ENCODE measurements around the gene ZSCAN12. TPM values are rescaled to one million over a fixed set of nuclear protein-coding genes. Genes with fewer than 3 reads are reported as not detected.
"Not testable (repeated sequence)": the region's sequence is repeated elsewhere in the genome, so short reads cannot be mapped to it uniquely, and the experiment has no call there.

Gene ZSCAN12
- total RNA-seq, 2 experiments from 2014 or later: 8.4 to 10.5 TPM

DNA sequence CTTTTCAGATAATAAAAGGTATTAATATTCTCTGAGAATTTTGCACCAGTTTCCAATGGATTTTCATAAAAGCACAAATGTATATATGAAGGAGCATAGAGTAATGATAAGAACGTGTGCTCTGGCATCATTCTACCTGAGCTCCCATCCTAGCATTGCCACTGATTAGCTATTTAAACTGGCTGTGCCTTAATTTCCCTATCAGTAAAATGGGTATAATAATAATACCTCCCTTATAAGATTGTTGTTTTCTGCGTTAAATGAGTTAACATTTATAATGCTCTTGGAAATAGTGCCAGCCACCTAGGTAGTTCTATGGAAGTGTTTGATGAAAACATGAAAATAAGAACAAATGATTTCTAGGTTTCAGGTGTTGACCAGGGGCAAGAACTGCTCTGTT, 38.6 kb downstream of the ZSCAN12 start:
- ChIA-PET POLR2A (interaction anchor here (0.6 kb wide), 1 partner anchor 229 kb away, joined by 3 read pairs; no protein-coding TSS in a partner anchor), CTCF (ENCODE audit: unreplicated experiment) (no interaction called here)
- H3K36me3 ChIP-seq (ENCODE audit: insufficient read depth, low read length): peaks cover 11% of the 10 kb centered on the region
- H3K4me3 ChIP-seq (ENCODE audit: low read depth, low read length, poor library complexity, severe bottlenecking): no peak overlapping the region
- H3K9me3 ChIP-seq (ENCODE audit: low read length): peaks cover 13% of the 10 kb centered on the region
- H4K20me1 ChIP-seq (ENCODE audit: insufficient read depth, low read length): no peaks in the 10 kb centered on the region
- no peak overlapping the region for H2AFZ ChIP-seq (ENCODE audit: low read length)
- peaks cover under 1% of the 10 kb centered on the region for H3K4me1 ChIP-seq (ENCODE audit: insufficient read depth, low read length, poor library complexity, severe bottlenecking)
- TF ChIP-seq EZH2phosphoT487 (IDR thresholded peaks at IDR 0.05; ENCODE audit: borderline replicate concordance, low read depth, low read length): no peak
- TF ChIP-seq, protein P1, sequence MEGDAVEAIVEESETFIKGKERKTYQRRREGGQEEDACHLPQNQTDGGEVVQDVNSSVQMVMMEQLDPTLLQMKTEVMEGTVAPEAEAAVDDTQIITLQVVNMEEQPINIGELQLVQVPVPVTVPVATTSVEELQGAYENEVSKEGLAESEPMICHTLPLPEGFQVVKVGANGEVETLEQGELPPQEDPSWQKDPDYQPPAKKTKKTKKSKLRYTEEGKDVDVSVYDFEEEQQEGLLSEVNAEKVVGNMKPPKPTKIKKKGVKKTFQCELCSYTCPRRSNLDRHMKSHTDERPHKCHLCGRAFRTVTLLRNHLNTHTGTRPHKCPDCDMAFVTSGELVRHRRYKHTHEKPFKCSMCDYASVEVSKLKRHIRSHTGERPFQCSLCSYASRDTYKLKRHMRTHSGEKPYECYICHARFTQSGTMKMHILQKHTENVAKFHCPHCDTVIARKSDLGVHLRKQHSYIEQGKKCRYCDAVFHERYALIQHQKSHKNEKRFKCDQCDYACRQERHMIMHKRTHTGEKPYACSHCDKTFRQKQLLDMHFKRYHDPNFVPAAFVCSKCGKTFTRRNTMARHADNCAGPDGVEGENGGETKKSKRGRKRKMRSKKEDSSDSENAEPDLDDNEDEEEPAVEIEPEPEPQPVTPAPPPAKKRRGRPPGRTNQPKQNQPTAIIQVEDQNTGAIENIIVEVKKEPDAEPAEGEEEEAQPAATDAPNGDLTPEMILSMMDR (conservative IDR thresholded peaks at IDR 0.05; ENCODE audit: low read length): no peak
- no TSS peak for BruUV-seq (replicated peaks)
- no peaks in the 10 kb centered on the region for H3K9me2 ChIP-seq (ENCODE audit: insufficient read depth, low read length)
- no peak for DNase-seq (ENCODE audit: low spot score)
- no peak overlapping the region for H3K4me2 ChIP-seq (ENCODE audit: low read length)
- H3K79me2 ChIP-seq (ENCODE audit: insufficient read depth, low read depth, low read length): no peaks in the 10 kb centered on the region
- intact Hi-C loops (cut with micrococcal nuclease; ENCODE audit: unreplicated experiment): no loop called here
- no peak overlapping the region for H3K27ac ChIP-seq (ENCODE audit: low read depth, low read length, poor library complexity, severe bottlenecking)

DNA sequence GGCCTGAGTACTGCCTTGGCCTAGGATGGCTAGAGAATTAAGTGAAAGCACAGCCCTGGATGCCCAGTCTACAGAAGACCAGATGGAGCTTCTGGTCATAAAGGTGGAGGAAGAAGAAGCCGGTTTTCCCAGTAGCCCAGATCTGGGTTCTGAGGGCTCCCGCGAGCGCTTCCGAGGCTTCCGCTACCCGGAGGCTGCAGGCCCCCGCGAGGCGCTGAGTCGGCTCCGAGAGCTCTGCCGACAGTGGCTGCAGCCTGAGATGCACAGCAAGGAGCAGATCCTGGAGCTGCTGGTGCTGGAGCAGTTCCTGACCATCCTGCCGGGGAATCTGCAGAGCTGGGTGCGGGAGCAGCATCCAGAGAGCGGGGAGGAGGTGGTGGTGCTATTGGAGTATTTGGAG, 40.0 kb downstream of the ZSCAN12 start:
- Histone ChIP-seq H3K36me3 (ENCODE audit: insufficient read depth, low read length) (peaks cover 14% of the 10 kb centered on the region), H3K9me3 (ENCODE audit: low read length) (peaks cover 22% of the 10 kb centered on the region)
- POLR2A ChIA-PET: interaction anchor here (1.9 kb wide), 1 partner anchor 12 kb away, joined by 5 read pairs; no protein-coding TSS in a partner anchor
- DNase-seq (ENCODE audit: low spot score); H3K4me3 ChIP-seq (ENCODE audit: low read depth, low read length, poor library complexity, severe bottlenecking); H3K79me2 ChIP-seq (ENCODE audit: insufficient read depth, low read depth, low read length); CTCF ChIA-PET (ENCODE audit: unreplicated experiment); BruUV-seq (replicated peaks); H3K9me2 ChIP-seq (ENCODE audit: insufficient read depth, low read length); H3K4me2 ChIP-seq (ENCODE audit: low read length); H4K20me1 ChIP-seq (ENCODE audit: insufficient read depth, low read length); H2AFZ ChIP-seq (ENCODE audit: low read length); intact Hi-C loops (cut with micrococcal nuclease; ENCODE audit: unreplicated experiment); H3K27ac ChIP-seq (ENCODE audit: low read depth, low read length, poor library complexity, severe bottlenecking); H3K4me1 ChIP-seq (ENCODE audit: insufficient read depth, low read length, poor library complexity, severe bottlenecking): not testable (repeated sequence)

DNA sequence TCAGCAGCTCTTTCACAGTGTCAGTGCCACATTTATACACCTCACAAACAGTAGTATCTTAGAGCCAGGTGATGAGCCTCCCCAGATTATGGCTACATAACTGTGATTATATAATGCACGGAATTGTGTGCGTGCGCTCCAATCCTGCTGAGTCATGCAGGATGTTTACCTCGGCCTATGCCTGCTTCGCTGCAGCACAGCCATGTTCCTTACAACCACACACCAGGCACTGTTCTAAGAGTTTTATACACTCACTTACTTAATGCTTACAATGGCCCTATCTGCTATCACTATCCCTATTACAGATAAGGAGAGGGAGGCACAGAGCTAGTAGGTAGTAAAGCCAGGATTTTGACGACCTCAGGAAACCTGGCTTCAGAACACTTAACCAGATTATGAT, 42.5 kb downstream of the ZSCAN12 start:
- H3K9me2 ChIP-seq (ENCODE audit: insufficient read depth, low read length): no peaks in the 10 kb centered on the region
- H3K36me3 ChIP-seq (ENCODE audit: insufficient read depth, low read length): peaks cover 23% of the 10 kb centered on the region
- H3K4me2 ChIP-seq (ENCODE audit: low read length): no peak overlapping the region
- no peak overlapping the region for H2AFZ ChIP-seq (ENCODE audit: low read length)
- POLR2A ChIA-PET: interaction anchor here (0.9 kb wide), 1 partner anchor 233 kb away, joined by 3 read pairs; the partner anchor contains the start of gene ZSCAN16
- intact Hi-C loops (cut with micrococcal nuclease; ENCODE audit: unreplicated experiment): no loop called here
- CTCF ChIA-PET (ENCODE audit: unreplicated experiment): no interaction called here
- peaks cover 35% of the 10 kb centered on the region for H3K9me3 ChIP-seq (ENCODE audit: low read length)
- no peak overlapping the region for H3K27ac ChIP-seq (ENCODE audit: low read depth, low read length, poor library complexity, severe bottlenecking)
- peak; percentile 56 for DNase-seq (ENCODE audit: low spot score)
- no peak for TF ChIP-seq EZH2phosphoT487 (IDR thresholded peaks at IDR 0.05; ENCODE audit: borderline replicate concordance, low read depth, low read length)
- TF ChIP-seq, protein P1 (conservative IDR thresholded peaks at IDR 0.05; ENCODE audit: low read length): no peak
- H3K4me3 ChIP-seq (ENCODE audit: low read depth, low read length, poor library complexity, severe bottlenecking): no peak overlapping the region
- no peaks in the 10 kb centered on the region for H3K79me2 ChIP-seq (ENCODE audit: insufficient read depth, low read depth, low read length)
- no TSS peak for BruUV-seq (replicated peaks)
- peaks cover 4% of the 10 kb centered on the region for H3K4me1 ChIP-seq (ENCODE audit: insufficient read depth, low read length, poor library complexity, severe bottlenecking)
- no peaks in the 10 kb centered on the region for H4K20me1 ChIP-seq (ENCODE audit: insufficient read depth, low read length)
